Coronary artery (tissue), 2 donors: ENCODE results near the gene USHBP1.
A peak's percentile ranks its signal among the peaks of the same experiment; 100 is the strongest.

ENCODE experiments used
- DNase-seq: peaks from one replicate; pipeline ENCODE4 v3.0.0-alpha.2; 2017; ENCODE audit warnings: low spot score
- H3K27ac ChIP-seq, 2 donors: fragments of 200-600 bp; sonication (generic); one replicate each; pipeline ENCODE4 v1.5.1; 2016 to 2019
- H3K4me3 ChIP-seq: fragments of 200-600 bp; sonication (generic); 2 replicates; pipeline ENCODE4 v1.5.1; 2016; ENCODE audit warnings: mild to moderate bottlenecking, moderate library complexity
- CTCF ChIP-seq: fragments of 200-600 bp; sonication (generic); IDR thresholded peaks from one replicate; pipeline ENCODE4 v1.5.1; 2019; ENCODE audit warnings: antibody characterized with exemption

USHBP1 gene

GRCh38 chr19:17237747-17238706 is 26.5 kb downstream of the USHBP1 start:
- no peak for DNase-seq
- Histone ChIP-seq H3K4me3 (no peak overlapping the region), H3K27ac (no peak overlapping the region)
- no peak for TF ChIP-seq CTCF

- Histone ChIP-seq H3K27ac (peak overlapping the region in 1 of 2 donors; percentile 87), H3K4me3 (peak overlapping the region; percentile 80)
- TF ChIP-seq CTCF = no peak
- DNase-seq = no peak
These were observed 27.6 kb downstream of the USHBP1 start for GRCh38 chr19:17236811-17237543.

- H3K4me3 ChIP-seq = peak overlapping the region; percentile 80
- no peak for TF ChIP-seq CTCF
- peak overlapping the region; percentile 72 to 87 for H3K27ac ChIP-seq
- DNase-seq = peak; percentile 70
These were observed 28.4 kb downstream of the USHBP1 start for GRCh38 chr19:17235971-17236777.

GRCh38 chr19:17235300-17235970 is 29.1 kb downstream of the USHBP1 start:
- DNase-seq = no peak

GRCh38 chr19:17234911-17235299 is 29.6 kb downstream of the USHBP1 start:
- Histone ChIP-seq H3K27ac (peak overlapping the region; percentile 72 to 87), H3K4me3 (peak overlapping the region; percentile 80)
- DNase-seq = no peak
- TF ChIP-seq CTCF = no peak

More at GRCh38 chr19:17235300-17235970, 29.1 kb downstream of the USHBP1 start:
- peak; percentile 52 for TF ChIP-seq CTCF
- peak overlapping the region; percentile 72 to 87 for H3K27ac ChIP-seq
- H3K4me3 ChIP-seq = peak overlapping the region; percentile 80

- TF ChIP-seq CTCF = no peak
- Histone ChIP-seq H3K4me3 (no peak overlapping the region), H3K27ac (no peak overlapping the region)
- DNase-seq = no peak
These were observed 32.3 kb downstream of the USHBP1 start for GRCh38 chr19:17232258-17232657.
